Stimulated activated naive B cell treated with anti-CD40 and anti-IgM and Interleukin-4, amounts not matched to agents 10 μg/mL and 1 μg/mL and 100 μg/mL, for 72 hours (primary cell): ENCODE data around the gene SIRT5.

Source experiments
- ATAC-seq, 2 donors: fragments of 150-1000 bp; cut with Tn5 transposase; replicated peaks; 2 replicates each; pipeline ENCODE4 v1.10.0; 2021; ENCODE audit warnings: moderate library complexity in 1 of 2
- DNase-seq: peaks from one replicate; pipeline ENCODE4 v3.0.0; 2021
- H3K27ac Mint-ChIP-seq: one replicate; pipeline ENCODE4 v1.8.0; 2022; ENCODE audit warnings: mild to moderate bottlenecking, mixed read lengths
- H3K27me3 Mint-ChIP-seq, 2 donors: one replicate each; pipeline ENCODE4 v1.8.0; 2022; ENCODE audit warnings: mixed read lengths in 2 of 2
- H3K36me3 Mint-ChIP-seq, 2 donors: one replicate each; pipeline ENCODE4 v1.8.0; 2022; ENCODE audit warnings: mixed read lengths in 2 of 2, mild to moderate bottlenecking in 1 of 2
- H3K4me1 Mint-ChIP-seq, 2 donors: one replicate each; pipeline ENCODE4 v1.8.0; 2022; ENCODE audit warnings: mixed read lengths in 2 of 2, mild to moderate bottlenecking in 1 of 2
- H3K4me3 Mint-ChIP-seq, 2 donors: one replicate each; pipeline ENCODE4 v1.8.0; 2022; ENCODE audit warnings: mild to moderate bottlenecking in 2 of 2, mixed read lengths in 2 of 2, moderate library complexity in 1 of 2
- H3K9me3 Mint-ChIP-seq, 2 donors: one replicate each; pipeline ENCODE4 v1.8.0; 2022; ENCODE audit warnings: mixed read lengths in 2 of 2, mild to moderate bottlenecking in 1 of 2

The SIRT5 gene

GRCh38 chr6:13538600-13538999, 35.8 kb upstream of the SIRT5 start:
- Mint-ChIP-seq H3K9me3 (no peaks in the 10 kb centered on the region), H3K36me3 (no peaks in the 10 kb centered on the region), H3K27me3 (no peaks in the 10 kb centered on the region)

GRCh38 chr6:13539572-13539971, 34.8 kb upstream of the SIRT5 start:
- no peaks in the 10 kb centered on the region for H3K36me3 Mint-ChIP-seq
- no peaks in the 10 kb centered on the region for H3K9me3 Mint-ChIP-seq
- no peak for DNase-seq
- no peak overlapping the region for H3K4me3 Mint-ChIP-seq
- ATAC-seq = peak in 1 of 2 donors; percentile 20
- H3K27ac Mint-ChIP-seq = no peak overlapping the region
- H3K27me3 Mint-ChIP-seq = no peaks in the 10 kb centered on the region
- H3K4me1 Mint-ChIP-seq = peaks cover 7 to 13% of the 10 kb centered on the region in 2 donors

More at GRCh38 chr6:13538600-13538999, 35.8 kb upstream of the SIRT5 start:
- Mint-ChIP-seq H3K27ac (no peak overlapping the region), H3K4me3 (no peak overlapping the region), H3K4me1 (peaks cover 7 to 13% of the 10 kb centered on the region in 2 donors)
- no peak for DNase-seq
- ATAC-seq = no peak

- no peaks in the 10 kb centered on the region for H3K27me3 Mint-ChIP-seq
- no peak for DNase-seq
- H3K27ac Mint-ChIP-seq = no peak overlapping the region
- ATAC-seq = no peak
- H3K9me3 Mint-ChIP-seq = no peaks in the 10 kb centered on the region
- H3K4me1 Mint-ChIP-seq = peaks cover 7 to 13% of the 10 kb centered on the region in 2 donors
- no peaks in the 10 kb centered on the region for H3K36me3 Mint-ChIP-seq
- H3K4me3 Mint-ChIP-seq = no peak overlapping the region
Measured at GRCh38 chr6:13541496-13541895, 32.9 kb upstream of the SIRT5 start.

- no peak for ATAC-seq
- Mint-ChIP-seq H3K27me3 (no peaks in the 10 kb centered on the region), H3K36me3 (no peaks in the 10 kb centered on the region), H3K9me3 (peaks cover 2 to 10% of the 10 kb centered on the region in 2 donors), H3K27ac (no peak overlapping the region), H3K4me3 (no peak overlapping the region), H3K4me1 (peaks cover 8 to 19% of the 10 kb centered on the region in 2 donors)
- DNase-seq = no peak
Measured at GRCh38 chr6:13544454-13545186, 29.8 kb upstream of the SIRT5 start.

- Mint-ChIP-seq H3K27me3 (no peaks in the 10 kb centered on the region), H3K36me3 (no peaks in the 10 kb centered on the region)
- ATAC-seq = no peak
Measured at GRCh38 chr6:13545885-13546284, 28.5 kb upstream of the SIRT5 start.

GRCh38 chr6:13548500-13549210, 25.7 kb upstream of the SIRT5 start:
- ATAC-seq = peak; percentile 69 to 76
- peaks cover 7 to 16% of the 10 kb centered on the region in 2 donors for H3K4me1 Mint-ChIP-seq
- no peaks in the 10 kb centered on the region for H3K36me3 Mint-ChIP-seq
- H3K9me3 Mint-ChIP-seq = peaks cover 2 to 10% of the 10 kb centered on the region in 2 donors
- no peak for DNase-seq
- H3K27me3 Mint-ChIP-seq = no peaks in the 10 kb centered on the region
- H3K4me3 Mint-ChIP-seq = peak overlapping the region in 1 of 2 donors; percentile 23
- H3K27ac Mint-ChIP-seq = peak overlapping the region; percentile 71

More at GRCh38 chr6:13545885-13546284, 28.5 kb upstream of the SIRT5 start:
- no peak for DNase-seq
- Mint-ChIP-seq H3K27ac (no peak overlapping the region), H3K4me1 (peaks cover 7 to 16% of the 10 kb centered on the region in 2 donors), H3K9me3 (peaks cover 2 to 10% of the 10 kb centered on the region in 2 donors), H3K4me3 (no peak overlapping the region)

- Mint-ChIP-seq H3K4me3 (no peak overlapping the region), H3K27me3 (peaks cover 0 to 4% of the 10 kb centered on the region in 2 donors), H3K36me3 (no peaks in the 10 kb centered on the region), H3K4me1 (peaks cover 7 to 16% of the 10 kb centered on the region in 2 donors), H3K27ac (no peak overlapping the region), H3K9me3 (peaks cover 2 to 10% of the 10 kb centered on the region in 2 donors)
- DNase-seq (no peak), ATAC-seq (no peak)
Measured at GRCh38 chr6:13550656-13551055, 23.7 kb upstream of the SIRT5 start.

GRCh38 chr6:13553646-13554045, 20.8 kb upstream of the SIRT5 start:
- Mint-ChIP-seq H3K27me3 (peaks cover 0 to 4% of the 10 kb centered on the region in 2 donors), H3K27ac (no peak overlapping the region), H3K4me1 (peaks cover 3 to 8% of the 10 kb centered on the region in 2 donors), H3K9me3 (peaks cover 2 to 9% of the 10 kb centered on the region in 2 donors), H3K36me3 (no peaks in the 10 kb centered on the region), H3K4me3 (no peak overlapping the region)
- no peak for DNase-seq
- no peak for ATAC-seq

GRCh38 chr6:13554929-13555333, 19.5 kb upstream of the SIRT5 start:
- ATAC-seq = no peak

GRCh38 chr6:13557841-13558240, 16.6 kb upstream of the SIRT5 start:
- no peaks in the 10 kb centered on the region for H3K9me3 Mint-ChIP-seq
- H3K4me1 Mint-ChIP-seq = peaks cover 4 to 16% of the 10 kb centered on the region in 2 donors
- H3K36me3 Mint-ChIP-seq = no peaks in the 10 kb centered on the region
- H3K4me3 Mint-ChIP-seq = no peak overlapping the region
- peaks cover 0 to 4% of the 10 kb centered on the region in 2 donors for H3K27me3 Mint-ChIP-seq
- no peak for ATAC-seq
- DNase-seq = no peak
- no peak overlapping the region for H3K27ac Mint-ChIP-seq

More at GRCh38 chr6:13554929-13555333, 19.5 kb upstream of the SIRT5 start:
- no peak overlapping the region for H3K27ac Mint-ChIP-seq
- DNase-seq = no peak
- no peaks in the 10 kb centered on the region for H3K9me3 Mint-ChIP-seq
- H3K4me3 Mint-ChIP-seq = no peak overlapping the region
- H3K4me1 Mint-ChIP-seq = peaks cover 0 to 4% of the 10 kb centered on the region in 2 donors
- no peaks in the 10 kb centered on the region for H3K36me3 Mint-ChIP-seq
- peaks cover 0 to 4% of the 10 kb centered on the region in 2 donors for H3K27me3 Mint-ChIP-seq

GRCh38 chr6:13558718-13559117, 15.7 kb upstream of the SIRT5 start:
- H3K9me3 Mint-ChIP-seq = no peaks in the 10 kb centered on the region
- DNase-seq (no peak), ATAC-seq (no peak)
- H3K4me3 Mint-ChIP-seq = no peak overlapping the region
- peaks cover 4 to 16% of the 10 kb centered on the region in 2 donors for H3K4me1 Mint-ChIP-seq
- no peak overlapping the region for H3K27ac Mint-ChIP-seq
- no peaks in the 10 kb centered on the region for H3K36me3 Mint-ChIP-seq
- H3K27me3 Mint-ChIP-seq = peaks cover 0 to 4% of the 10 kb centered on the region in 2 donors

- no peaks in the 10 kb centered on the region for H3K9me3 Mint-ChIP-seq
- ATAC-seq = no peak
- H3K27ac Mint-ChIP-seq = no peak overlapping the region
- no peak for DNase-seq
- peaks cover 0 to 4% of the 10 kb centered on the region in 2 donors for H3K27me3 Mint-ChIP-seq
- H3K36me3 Mint-ChIP-seq = no peaks in the 10 kb centered on the region
- H3K4me1 Mint-ChIP-seq = peaks cover 4 to 16% of the 10 kb centered on the region in 2 donors
- H3K4me3 Mint-ChIP-seq = no peak overlapping the region
Measured at GRCh38 chr6:13559251-13559650, 15.2 kb upstream of the SIRT5 start.

GRCh38 chr6:13559968-13560650, 14.3 kb upstream of the SIRT5 start:
- no peak for ATAC-seq
- Mint-ChIP-seq H3K4me3 (no peak overlapping the region), H3K27ac (no peak overlapping the region)

GRCh38 chr6:13560651-13561044, 13.8 kb upstream of the SIRT5 start:
- no peak for DNase-seq
- Mint-ChIP-seq H3K36me3 (no peaks in the 10 kb centered on the region), H3K9me3 (no peaks in the 10 kb centered on the region), H3K4me1 (peaks cover 4 to 16% of the 10 kb centered on the region in 2 donors), H3K4me3 (no peak overlapping the region), H3K27me3 (no peaks in the 10 kb centered on the region), H3K27ac (no peak overlapping the region)
- no peak for ATAC-seq

More at GRCh38 chr6:13559968-13560650, 14.3 kb upstream of the SIRT5 start:
- no peaks in the 10 kb centered on the region for H3K36me3 Mint-ChIP-seq
- DNase-seq = no peak
- H3K27me3 Mint-ChIP-seq = peaks cover 0 to 1% of the 10 kb centered on the region in 2 donors
- peaks cover 4 to 16% of the 10 kb centered on the region in 2 donors for H3K4me1 Mint-ChIP-seq
- H3K9me3 Mint-ChIP-seq = no peaks in the 10 kb centered on the region
